ENCODE results near the gene ZNRF1. TPM values are rescaled to one million over a fixed set of nuclear protein-coding genes. Genes with fewer than 3 reads are reported as not detected.
A peak's percentile ranks its signal among the peaks of the same experiment; 100 is the strongest.

ZNRF1 gene
- total RNA-seq, 6 experiments from 2014 or later = 10.2 to 18.8 (median 11.1) TPM

DNA sequence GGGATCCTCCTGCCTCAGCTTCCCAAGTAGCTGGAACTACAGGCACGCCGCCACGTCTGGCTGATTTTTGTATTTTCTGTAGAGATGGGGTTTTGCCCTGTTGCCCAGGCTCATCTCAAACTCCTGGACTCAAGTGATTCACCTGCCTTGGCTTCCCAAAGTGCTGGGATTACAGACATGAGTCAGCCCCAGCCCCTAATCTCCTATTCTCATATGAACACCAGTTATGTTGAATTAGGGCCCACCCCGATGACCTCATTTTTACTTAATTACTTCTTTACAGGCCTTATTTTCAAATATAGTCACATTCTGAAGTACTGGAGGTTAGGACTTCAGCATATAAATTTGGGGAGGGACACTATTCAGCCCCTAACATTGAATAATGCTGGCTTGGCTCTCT lies 49.2 kb downstream of the ZNRF1 start:
- no peaks in the 10 kb centered on the region for H3K36me3 ChIP-seq
- no peaks in the 10 kb centered on the region for H3K27me3 ChIP-seq
- no peak for DNase-seq
- no peak overlapping the region for H3K4me3 ChIP-seq
- peak in 1 of 4 donors; percentile 14 for ATAC-seq
- 79% methylated on average over 2 of the region's 4 CpGs for WGBS (ENCODE audit: insufficient coverage, low coverage, low lambda C conversion rate, missing lambda C conversion rate)
- H3K4me1 ChIP-seq = peaks cover 0 to 19% (median 0%) of the 10 kb centered on the region in 4 donors
- no peaks in the 10 kb centered on the region for H3K9me3 ChIP-seq
- H3K27ac ChIP-seq = peak overlapping the region in 1 of 3 donors; percentile 17
- TF ChIP-seq, protein P1, sequence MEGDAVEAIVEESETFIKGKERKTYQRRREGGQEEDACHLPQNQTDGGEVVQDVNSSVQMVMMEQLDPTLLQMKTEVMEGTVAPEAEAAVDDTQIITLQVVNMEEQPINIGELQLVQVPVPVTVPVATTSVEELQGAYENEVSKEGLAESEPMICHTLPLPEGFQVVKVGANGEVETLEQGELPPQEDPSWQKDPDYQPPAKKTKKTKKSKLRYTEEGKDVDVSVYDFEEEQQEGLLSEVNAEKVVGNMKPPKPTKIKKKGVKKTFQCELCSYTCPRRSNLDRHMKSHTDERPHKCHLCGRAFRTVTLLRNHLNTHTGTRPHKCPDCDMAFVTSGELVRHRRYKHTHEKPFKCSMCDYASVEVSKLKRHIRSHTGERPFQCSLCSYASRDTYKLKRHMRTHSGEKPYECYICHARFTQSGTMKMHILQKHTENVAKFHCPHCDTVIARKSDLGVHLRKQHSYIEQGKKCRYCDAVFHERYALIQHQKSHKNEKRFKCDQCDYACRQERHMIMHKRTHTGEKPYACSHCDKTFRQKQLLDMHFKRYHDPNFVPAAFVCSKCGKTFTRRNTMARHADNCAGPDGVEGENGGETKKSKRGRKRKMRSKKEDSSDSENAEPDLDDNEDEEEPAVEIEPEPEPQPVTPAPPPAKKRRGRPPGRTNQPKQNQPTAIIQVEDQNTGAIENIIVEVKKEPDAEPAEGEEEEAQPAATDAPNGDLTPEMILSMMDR (IDR thresholded peaks at IDR 0.05) = no peak
- no peak for TF ChIP-seq POLR2A (IDR thresholded peaks at IDR 0.05)
- intact Hi-C loops (cut with DNase I) = no loop called here

DNA sequence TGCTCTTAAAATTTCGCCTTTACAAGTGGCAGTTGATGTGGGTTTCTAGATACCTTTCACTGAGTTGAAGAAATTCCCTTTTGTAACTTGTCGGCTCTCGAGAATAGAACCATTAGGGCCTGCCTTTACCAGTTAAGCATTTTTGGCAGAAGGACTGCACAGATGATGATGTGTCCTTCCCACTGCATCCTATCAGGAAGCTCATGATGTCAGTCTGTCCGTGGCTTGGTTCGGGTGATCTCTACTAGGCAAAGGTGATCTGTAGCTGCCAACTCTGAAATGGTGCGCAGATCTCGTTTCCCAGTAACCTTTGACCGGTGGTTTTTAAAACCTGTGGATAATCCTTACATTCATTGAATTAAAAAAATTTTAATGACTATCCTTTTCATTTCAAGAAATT lies 49.7 kb downstream of the ZNRF1 start:
- Histone ChIP-seq H3K27ac (peak overlapping the region in 1 of 3 donors; percentile 17), H3K9me3 (no peaks in the 10 kb centered on the region), H3K36me3 (no peaks in the 10 kb centered on the region), H3K27me3 (no peaks in the 10 kb centered on the region), H3K4me1 (peaks cover 0 to 15% (median under 1%) of the 10 kb centered on the region in 4 donors), H3K4me3 (no peak overlapping the region)
- WGBS (ENCODE audit: insufficient coverage, low coverage, low lambda C conversion rate, missing lambda C conversion rate) = 45% methylated on average over 7 of the region's 8 CpGs
- DNase-seq (peak in 1 of 3 donors; percentile 50), ATAC-seq (peak; percentile 70 to 95 (median 84))
- TF ChIP-seq, protein P1 (IDR thresholded peaks at IDR 0.05) = no peak
- no peak for TF ChIP-seq POLR2A (IDR thresholded peaks at IDR 0.05)
- intact Hi-C loops (cut with DNase I) = no loop called here

DNA sequence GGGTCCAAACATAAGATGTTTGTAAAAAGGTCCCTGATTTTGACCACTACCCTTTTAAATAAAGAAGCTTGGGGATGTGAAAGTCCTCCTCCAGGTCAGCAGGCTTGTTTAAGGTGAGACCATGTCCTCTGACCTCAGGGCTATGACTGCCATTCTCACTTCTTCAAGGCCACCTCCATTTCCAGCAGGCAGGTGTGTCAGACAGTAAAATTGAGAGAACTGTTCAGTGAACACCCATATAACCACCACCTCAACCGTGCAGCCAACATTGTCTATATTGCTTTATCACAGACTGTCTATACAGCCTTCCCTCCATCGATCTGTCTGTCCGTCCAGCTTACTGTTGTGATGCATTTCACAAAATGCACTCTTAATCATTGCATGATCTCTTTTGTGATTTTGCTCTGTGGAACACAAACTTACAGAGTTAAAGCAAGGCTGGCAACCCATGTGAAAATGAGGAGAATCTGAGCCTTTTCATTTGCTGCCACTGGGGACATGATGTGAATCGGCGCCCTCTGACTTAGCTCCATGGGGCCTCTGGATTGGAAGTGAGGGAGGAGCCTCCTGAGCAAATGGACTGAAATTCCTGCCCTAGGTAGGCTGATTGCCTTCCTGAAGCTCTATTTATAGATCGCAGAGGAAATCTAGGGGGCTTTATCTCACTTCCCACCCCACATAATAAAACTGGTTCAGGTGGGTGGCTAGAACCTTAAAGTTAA lies 53.8 kb downstream of the ZNRF1 start:
- intact Hi-C loops (cut with DNase I) = no loop called here
- peaks cover 0 to 20% (median 10%) of the 10 kb centered on the region in 4 donors for H3K4me1 ChIP-seq
- DNase-seq = no peak
- H3K9me3 ChIP-seq = no peaks in the 10 kb centered on the region
- no peaks in the 10 kb centered on the region for H3K36me3 ChIP-seq
- H3K27ac ChIP-seq = no peak overlapping the region
- no peak for TF ChIP-seq POLR2A (IDR thresholded peaks at IDR 0.05)
- TF ChIP-seq, protein P1 (IDR thresholded peaks at IDR 0.05) = no peak
- H3K27me3 ChIP-seq = no peaks in the 10 kb centered on the region
- ATAC-seq = no peak
- 86% methylated on average over 3 of the region's 6 CpGs for WGBS (ENCODE audit: insufficient coverage, low coverage, low lambda C conversion rate, missing lambda C conversion rate)
- H3K4me3 ChIP-seq = no peak overlapping the region

DNA sequence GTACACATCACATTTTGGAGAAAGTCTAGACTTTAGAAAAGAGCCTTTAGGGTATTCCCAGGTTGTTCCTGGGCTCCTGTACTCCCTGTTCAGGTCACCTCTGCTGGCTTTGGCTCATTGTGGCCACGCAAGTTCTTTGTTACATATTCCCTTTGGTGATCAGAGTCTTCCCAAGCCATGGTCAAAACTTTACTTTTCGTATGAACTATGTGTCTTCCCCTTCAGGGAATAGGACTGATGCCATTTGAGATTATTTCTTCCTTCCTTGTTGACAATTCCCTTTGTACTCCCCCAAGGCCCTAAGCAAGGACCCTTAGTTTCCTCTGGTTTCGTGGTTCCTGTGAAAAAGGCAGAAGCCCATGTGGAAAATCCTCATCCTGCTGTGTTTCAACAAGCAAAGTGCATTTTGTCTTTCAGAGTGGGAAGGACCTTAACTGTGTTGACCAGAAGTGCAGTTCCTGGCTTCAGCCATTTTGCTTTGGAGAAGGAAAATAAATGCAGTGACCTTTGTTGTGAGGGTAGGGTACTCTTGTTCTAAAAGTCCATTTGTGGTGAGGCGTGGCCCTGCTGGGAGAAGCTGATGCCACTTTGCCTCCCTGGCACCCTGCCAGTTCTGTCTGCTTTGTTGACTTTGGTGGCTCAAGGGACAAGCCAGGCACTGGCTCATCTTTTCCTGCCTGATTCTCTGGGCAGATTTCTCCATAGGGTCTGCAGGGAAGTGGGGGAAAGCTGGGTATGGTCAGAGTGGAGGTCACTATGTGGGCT lies 55.1 kb downstream of the ZNRF1 start:
- peak; percentile 93 to 97 (median 95) for DNase-seq
- Histone ChIP-seq H3K27me3 (no peaks in the 10 kb centered on the region), H3K36me3 (no peaks in the 10 kb centered on the region), H3K27ac (peak overlapping the region; percentile 62 to 85 (median 81)), H3K4me1 (peaks cover 0 to 20% (median 10%) of the 10 kb centered on the region in 4 donors), H3K4me3 (no peak overlapping the region), H3K9me3 (no peaks in the 10 kb centered on the region)
- TF ChIP-seq POLR2A (IDR thresholded peaks at IDR 0.05) = no peak
- TF ChIP-seq, protein P1 (IDR thresholded peaks at IDR 0.05) = no peak
- peak; percentile 93 to 97 (median 94) for ATAC-seq
- WGBS (ENCODE audit: insufficient coverage, low coverage, low lambda C conversion rate, missing lambda C conversion rate) = 60% methylated on average over 3 of the region's 4 CpGs
- intact Hi-C loops (cut with DNase I) = no loop called here

Measured in right lobe of liver (tissue), 6 donors.